Gastrocnemius medialis (tissue), 4 donors: ENCODE data around the gene GABRG3.

Experiments
- POLR2A ChIP-seq, 2 donors: fragments of 450-650 bp; IDR thresholded peaks; one replicate each; pipeline ENCODE4 v1.6.1; 2017; ENCODE audit warnings: antibody characterized with exemption in 2 of 2, mild to moderate bottlenecking in 2 of 2, moderate library complexity in 2 of 2
- TF ChIP-seq, protein P1 (sequence below), 5 experiments: fragments of 450-650 bp in 3 of 5; fragments of 200-600 bp in 2 of 5; sonication (generic) in 2 of 5; IDR thresholded peaks in 4 of 5; conservative IDR thresholded peaks in 1 of 5; 1 replicate in 4 of 5; 2 replicates in 1 of 5; pipeline ENCODE4 v1.5.1; 2016 to 2019; ENCODE audit warnings: antibody characterized with exemption in 5 of 5, mild to moderate bottlenecking in 3 of 5, moderate library complexity in 3 of 5

DNA sequence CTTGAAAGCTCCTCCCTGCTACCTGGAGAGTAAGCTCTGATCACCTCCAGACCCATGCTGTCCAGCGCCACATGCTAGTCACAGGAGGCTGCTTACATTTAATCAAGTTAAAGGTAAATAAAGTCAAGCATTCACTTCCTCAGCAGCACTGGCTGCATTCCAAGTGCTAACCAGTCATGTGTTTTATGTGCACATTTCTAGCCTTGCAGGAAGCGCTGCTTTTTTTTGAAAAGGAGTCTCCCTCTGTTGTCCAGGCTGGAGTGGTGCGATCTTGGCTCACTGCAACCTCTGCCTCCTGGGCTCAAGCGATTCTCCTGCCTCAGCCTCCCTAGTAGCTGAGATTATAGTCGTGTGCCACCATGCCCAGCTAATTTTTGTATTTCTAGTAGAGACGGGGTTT lies 279.2 kb downstream of the GABRG3 start:
- TF ChIP-seq, protein P1, sequence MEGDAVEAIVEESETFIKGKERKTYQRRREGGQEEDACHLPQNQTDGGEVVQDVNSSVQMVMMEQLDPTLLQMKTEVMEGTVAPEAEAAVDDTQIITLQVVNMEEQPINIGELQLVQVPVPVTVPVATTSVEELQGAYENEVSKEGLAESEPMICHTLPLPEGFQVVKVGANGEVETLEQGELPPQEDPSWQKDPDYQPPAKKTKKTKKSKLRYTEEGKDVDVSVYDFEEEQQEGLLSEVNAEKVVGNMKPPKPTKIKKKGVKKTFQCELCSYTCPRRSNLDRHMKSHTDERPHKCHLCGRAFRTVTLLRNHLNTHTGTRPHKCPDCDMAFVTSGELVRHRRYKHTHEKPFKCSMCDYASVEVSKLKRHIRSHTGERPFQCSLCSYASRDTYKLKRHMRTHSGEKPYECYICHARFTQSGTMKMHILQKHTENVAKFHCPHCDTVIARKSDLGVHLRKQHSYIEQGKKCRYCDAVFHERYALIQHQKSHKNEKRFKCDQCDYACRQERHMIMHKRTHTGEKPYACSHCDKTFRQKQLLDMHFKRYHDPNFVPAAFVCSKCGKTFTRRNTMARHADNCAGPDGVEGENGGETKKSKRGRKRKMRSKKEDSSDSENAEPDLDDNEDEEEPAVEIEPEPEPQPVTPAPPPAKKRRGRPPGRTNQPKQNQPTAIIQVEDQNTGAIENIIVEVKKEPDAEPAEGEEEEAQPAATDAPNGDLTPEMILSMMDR (IDR thresholded peaks at IDR 0.05 in 4 of 5, conservative IDR thresholded peaks at IDR 0.05 in 1 of 5): no peak
- no peak for TF ChIP-seq POLR2A (IDR thresholded peaks at IDR 0.05)
